Erythroblast (primary cell): ENCODE data around the gene TMEM154.

Source experiments
- GATA1 ChIP-seq: IDR thresholded peaks from 2 replicates; pipeline ENCODE4 v1.6.1; 2011; ENCODE audit warnings: low read depth, mild to moderate bottlenecking, control low read depth, low read length, moderate library complexity
- POLR2A ChIP-seq: IDR thresholded peaks from 2 replicates; pipeline ENCODE4 v1.6.1; 2011; ENCODE audit warnings: mild to moderate bottlenecking, low read length

DNA sequence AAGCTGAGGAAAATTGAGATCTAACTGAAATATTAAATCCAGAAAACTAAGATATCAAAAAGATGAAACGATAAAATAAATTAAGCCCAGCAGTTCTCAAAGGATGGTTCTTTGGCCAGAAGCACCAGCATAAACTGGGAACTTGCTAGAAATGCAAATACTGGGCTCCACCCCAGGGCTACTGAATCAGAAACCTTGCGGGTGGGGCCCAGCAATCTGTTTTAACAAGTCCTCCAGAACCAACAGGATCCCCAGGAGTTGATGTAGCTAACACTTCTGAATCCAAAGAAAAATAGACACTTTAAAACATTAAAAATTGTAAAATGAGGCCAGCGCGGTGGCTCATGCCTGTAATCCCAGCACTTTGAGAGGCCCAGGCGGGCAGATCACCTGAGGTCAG, 14.1 kb upstream of the TMEM154 start:
- TF ChIP-seq POLR2A (no peak), GATA1 (no peak)
